SK-N-SH (cell line): ENCODE results near the gene DENND5A.

Experiments used
- CTCF ChIP-seq: fragments of 200-600 bp; sonication (generic); IDR thresholded peaks from 2 replicates; pipeline ENCODE4 v1.6.1; 2017; ENCODE audit warnings: antibody characterized with exemption, mild to moderate bottlenecking, moderate library complexity
- EP300 ChIP-seq, 2 experiments: IDR thresholded peaks; 2 replicates each; pipeline versions ENCODE4 v1.4.0 to v1.6.1; 2012; ENCODE audit warnings: borderline replicate concordance in 1 of 2, low read depth in 1 of 2, low read length in 1 of 2
- EZH2phosphoT487 ChIP-seq: fragments of 200-600 bp; sonication (generic); IDR thresholded peaks from 2 replicates; pipeline ENCODE4 v1.6.1; 2017; ENCODE audit warnings: low read depth, mixed run types, mild to moderate bottlenecking, antibody characterized with exemption, moderate library complexity, borderline replicate concordance
- FOSL2 ChIP-seq: IDR thresholded peaks from 2 replicates; pipeline ENCODE4 v1.4.0; 2012; ENCODE audit warnings: low read depth, mild to moderate bottlenecking, moderate library complexity, borderline replicate concordance
- FOXM1 ChIP-seq: IDR thresholded peaks from 2 replicates; pipeline ENCODE4 v1.4.0; 2012; ENCODE audit warnings: low read depth, mild to moderate bottlenecking
- NFIC ChIP-seq: IDR thresholded peaks from 2 replicates; pipeline ENCODE4 v1.4.0; 2012; ENCODE audit warnings: borderline replicate concordance
- POLR2AphosphoS5 ChIP-seq: IDR thresholded peaks from 2 replicates; pipeline ENCODE4 v1.6.1; 2012; ENCODE audit warnings: low read depth, low read length
- SIN3A ChIP-seq: IDR thresholded peaks from 2 replicates; pipeline ENCODE4 v1.6.1; 2012; ENCODE audit warnings: low read depth, mild to moderate bottlenecking, low read length, moderate library complexity, borderline replicate concordance
- TF ChIP-seq, protein P1 (sequence below): IDR thresholded peaks from 2 replicates; pipeline ENCODE4 v1.4.0; 2012; ENCODE audit warnings: low read depth, borderline replicate concordance
- TF ChIP-seq, protein P2 (sequence below): IDR thresholded peaks from 2 replicates; pipeline ENCODE4 v1.4.0; 2012; ENCODE audit warnings: low read depth
- TF ChIP-seq, protein P3 (sequence below): IDR thresholded peaks from 2 replicates; pipeline ENCODE4 v1.6.1; 2012; ENCODE audit warnings: mild to moderate bottlenecking, low read depth, low read length, moderate library complexity
- TF ChIP-seq, protein P4 (sequence below): fragments of 150-350 bp; IDR thresholded peaks from 2 replicates; pipeline ENCODE4 v1.6.1; 2016; ENCODE audit warnings: mild to moderate bottlenecking, low read depth, low read length

- TF ChIP-seq, protein P1, sequence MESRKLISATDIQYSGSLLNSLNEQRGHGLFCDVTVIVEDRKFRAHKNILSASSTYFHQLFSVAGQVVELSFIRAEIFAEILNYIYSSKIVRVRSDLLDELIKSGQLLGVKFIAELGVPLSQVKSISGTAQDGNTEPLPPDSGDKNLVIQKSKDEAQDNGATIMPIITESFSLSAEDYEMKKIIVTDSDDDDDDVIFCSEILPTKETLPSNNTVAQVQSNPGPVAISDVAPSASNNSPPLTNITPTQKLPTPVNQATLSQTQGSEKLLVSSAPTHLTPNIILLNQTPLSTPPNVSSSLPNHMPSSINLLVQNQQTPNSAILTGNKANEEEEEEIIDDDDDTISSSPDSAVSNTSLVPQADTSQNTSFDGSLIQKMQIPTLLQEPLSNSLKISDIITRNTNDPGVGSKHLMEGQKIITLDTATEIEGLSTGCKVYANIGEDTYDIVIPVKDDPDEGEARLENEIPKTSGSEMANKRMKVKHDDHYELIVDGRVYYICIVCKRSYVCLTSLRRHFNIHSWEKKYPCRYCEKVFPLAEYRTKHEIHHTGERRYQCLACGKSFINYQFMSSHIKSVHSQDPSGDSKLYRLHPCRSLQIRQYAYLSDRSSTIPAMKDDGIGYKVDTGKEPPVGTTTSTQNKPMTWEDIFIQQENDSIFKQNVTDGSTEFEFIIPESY: no peak
- TF ChIP-seq, protein P2, sequence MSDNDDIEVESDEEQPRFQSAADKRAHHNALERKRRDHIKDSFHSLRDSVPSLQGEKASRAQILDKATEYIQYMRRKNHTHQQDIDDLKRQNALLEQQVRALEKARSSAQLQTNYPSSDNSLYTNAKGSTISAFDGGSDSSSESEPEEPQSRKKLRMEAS: no peak
- TF ChIP-seq NFIC (no peak), CTCF (no peak), POLR2AphosphoS5 (no peak), EP300 (IDR thresholded peaks at IDR 0.05; ENCODE audit: borderline replicate concordance in 1 of 2, low read depth in 1 of 2, low read length in 1 of 2) (no peak), FOSL2 (no peak), EZH2phosphoT487 (no peak), FOXM1 (no peak), SIN3A (no peak)
- TF ChIP-seq, protein P3, sequence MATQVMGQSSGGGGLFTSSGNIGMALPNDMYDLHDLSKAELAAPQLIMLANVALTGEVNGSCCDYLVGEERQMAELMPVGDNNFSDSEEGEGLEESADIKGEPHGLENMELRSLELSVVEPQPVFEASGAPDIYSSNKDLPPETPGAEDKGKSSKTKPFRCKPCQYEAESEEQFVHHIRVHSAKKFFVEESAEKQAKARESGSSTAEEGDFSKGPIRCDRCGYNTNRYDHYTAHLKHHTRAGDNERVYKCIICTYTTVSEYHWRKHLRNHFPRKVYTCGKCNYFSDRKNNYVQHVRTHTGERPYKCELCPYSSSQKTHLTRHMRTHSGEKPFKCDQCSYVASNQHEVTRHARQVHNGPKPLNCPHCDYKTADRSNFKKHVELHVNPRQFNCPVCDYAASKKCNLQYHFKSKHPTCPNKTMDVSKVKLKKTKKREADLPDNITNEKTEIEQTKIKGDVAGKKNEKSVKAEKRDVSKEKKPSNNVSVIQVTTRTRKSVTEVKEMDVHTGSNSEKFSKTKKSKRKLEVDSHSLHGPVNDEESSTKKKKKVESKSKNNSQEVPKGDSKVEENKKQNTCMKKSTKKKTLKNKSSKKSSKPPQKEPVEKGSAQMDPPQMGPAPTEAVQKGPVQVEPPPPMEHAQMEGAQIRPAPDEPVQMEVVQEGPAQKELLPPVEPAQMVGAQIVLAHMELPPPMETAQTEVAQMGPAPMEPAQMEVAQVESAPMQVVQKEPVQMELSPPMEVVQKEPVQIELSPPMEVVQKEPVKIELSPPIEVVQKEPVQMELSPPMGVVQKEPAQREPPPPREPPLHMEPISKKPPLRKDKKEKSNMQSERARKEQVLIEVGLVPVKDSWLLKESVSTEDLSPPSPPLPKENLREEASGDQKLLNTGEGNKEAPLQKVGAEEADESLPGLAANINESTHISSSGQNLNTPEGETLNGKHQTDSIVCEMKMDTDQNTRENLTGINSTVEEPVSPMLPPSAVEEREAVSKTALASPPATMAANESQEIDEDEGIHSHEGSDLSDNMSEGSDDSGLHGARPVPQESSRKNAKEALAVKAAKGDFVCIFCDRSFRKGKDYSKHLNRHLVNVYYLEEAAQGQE: no peak
- TF ChIP-seq, protein P4, sequence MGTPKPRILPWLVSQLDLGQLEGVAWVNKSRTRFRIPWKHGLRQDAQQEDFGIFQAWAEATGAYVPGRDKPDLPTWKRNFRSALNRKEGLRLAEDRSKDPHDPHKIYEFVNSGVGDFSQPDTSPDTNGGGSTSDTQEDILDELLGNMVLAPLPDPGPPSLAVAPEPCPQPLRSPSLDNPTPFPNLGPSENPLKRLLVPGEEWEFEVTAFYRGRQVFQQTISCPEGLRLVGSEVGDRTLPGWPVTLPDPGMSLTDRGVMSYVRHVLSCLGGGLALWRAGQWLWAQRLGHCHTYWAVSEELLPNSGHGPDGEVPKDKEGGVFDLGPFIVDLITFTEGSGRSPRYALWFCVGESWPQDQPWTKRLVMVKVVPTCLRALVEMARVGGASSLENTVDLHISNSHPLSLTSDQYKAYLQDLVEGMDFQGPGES: no peak
These were observed 174.6 kb downstream of the DENND5A start for GRCh38 chr11:9090488-9091043.
